GM21423 (cell line): ENCODE results near the gene MUC5AC.
"Not testable (repeated sequence)": the region's sequence is repeated elsewhere in the genome, so short reads cannot be mapped to it uniquely, and the experiment has no call there.

Experiments used
- ATAC-seq: cut with Tn5 transposase; IDR thresholded peaks from one replicate; pipeline ENCODE4 v1.9.1; 2021; ENCODE audit warnings: mild to moderate bottlenecking, moderate library complexity; ENCODE audit not compliant: unreplicated experiment

The MUC5AC gene

GRCh38 chr11:1232883-1233321 is 75.1 kb downstream of the MUC5AC start:
- no peak for ATAC-seq

DNA sequence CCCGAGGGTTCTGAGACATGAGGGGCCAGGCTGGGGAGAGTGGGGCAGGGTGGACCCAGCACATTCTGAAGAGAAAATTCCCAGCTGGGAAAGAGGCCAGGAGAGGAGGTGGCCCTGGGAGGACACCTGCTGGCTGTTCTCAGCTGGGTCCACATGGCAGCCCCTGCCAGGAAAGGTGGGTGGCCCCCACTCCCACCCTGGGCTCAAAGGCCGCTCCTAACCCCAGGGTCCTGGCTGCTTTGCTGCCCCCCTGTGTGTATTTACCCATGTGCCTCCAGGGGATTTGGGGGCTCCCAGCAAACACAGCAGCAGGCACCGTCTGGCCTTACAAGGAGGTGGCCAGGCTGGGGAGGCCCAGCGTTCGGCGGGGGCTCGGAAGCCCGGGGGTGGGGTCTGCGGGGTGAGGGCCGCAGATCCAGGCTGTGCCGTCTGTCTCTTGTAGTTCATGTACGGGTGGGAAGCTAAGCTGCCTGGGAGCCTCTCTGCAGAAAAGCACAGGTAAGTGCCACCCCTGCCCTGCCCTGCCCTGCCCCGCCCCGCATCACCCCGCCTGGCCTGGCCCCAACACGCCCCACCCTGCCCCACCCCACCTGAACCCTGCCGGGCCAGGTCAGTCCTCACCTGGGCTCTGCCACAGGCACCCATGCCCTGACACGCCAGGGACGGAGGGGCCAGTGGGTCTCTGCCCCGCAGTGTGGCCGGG is 75.7 kb downstream of the MUC5AC start:
- no peak for ATAC-seq

DNA sequence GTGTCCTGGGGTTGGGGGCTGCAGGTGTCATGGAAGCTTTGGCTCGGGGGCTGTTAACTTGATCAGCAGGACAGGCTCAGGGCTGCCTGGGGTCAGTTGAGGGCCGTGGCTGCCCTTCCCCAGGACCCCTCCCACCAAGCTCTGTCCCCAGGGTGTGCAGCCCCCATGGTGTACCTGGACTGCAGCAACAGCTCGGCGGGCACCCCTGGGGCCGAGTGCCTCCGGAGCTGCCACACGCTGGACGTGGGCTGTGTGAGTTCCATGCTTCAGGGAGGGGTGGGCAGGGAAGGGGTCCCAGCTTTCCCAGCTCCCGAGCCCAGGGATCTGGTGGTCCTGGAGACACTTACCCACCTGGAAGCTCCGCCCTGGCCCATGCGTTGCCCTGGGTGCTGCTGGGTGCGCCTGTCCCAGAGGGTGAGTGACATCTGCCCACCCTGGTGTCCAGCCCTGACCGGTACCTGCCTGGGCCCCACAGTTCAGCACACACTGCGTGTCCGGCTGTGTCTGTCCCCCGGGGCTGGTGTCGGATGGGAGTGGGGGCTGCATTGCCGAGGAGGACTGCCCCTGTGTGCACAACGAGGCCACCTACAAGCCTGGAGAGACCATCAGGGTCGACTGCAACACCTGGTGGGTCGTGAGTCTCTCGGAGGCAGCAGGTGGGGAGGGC is 76.4 kb downstream of the MUC5AC start:
- ATAC-seq: no peak

GRCh38 chr11:1234771-1235305 is 77.1 kb downstream of the MUC5AC start:
- ATAC-seq: no peak

DNA sequence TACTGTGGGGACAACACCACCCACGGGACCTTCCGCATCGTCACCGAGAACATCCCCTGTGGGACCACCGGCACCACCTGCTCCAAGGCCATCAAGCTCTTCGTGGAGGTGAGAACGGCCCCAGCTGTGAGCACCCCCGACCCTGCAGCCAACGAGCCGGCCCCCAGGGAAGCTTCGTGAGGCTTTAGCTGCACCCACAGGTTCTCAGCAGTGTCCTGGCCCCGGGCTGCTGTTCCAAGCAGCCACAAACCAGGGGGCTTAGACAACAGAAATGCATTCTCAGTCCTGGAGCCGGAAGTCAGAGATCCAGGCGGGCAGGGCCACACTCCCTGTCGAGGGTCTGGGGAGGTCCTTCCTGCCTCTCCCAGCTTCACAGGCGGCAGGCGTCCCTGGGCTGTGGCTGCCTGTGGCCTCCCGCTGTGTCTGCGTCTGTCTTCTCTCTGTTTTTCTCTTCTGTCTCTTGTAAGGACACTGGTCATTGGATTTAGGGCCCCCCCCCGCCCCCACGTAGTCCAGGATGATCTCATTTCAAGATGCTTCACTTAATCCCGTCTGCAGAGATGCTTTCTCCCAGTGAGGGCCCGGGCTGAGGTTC is 77.7 kb downstream of the MUC5AC start:
- ATAC-seq: no peak

GRCh38 chr11:1235901-1236315 is 78.2 kb downstream of the MUC5AC start:
- ATAC-seq: no peak

DNA sequence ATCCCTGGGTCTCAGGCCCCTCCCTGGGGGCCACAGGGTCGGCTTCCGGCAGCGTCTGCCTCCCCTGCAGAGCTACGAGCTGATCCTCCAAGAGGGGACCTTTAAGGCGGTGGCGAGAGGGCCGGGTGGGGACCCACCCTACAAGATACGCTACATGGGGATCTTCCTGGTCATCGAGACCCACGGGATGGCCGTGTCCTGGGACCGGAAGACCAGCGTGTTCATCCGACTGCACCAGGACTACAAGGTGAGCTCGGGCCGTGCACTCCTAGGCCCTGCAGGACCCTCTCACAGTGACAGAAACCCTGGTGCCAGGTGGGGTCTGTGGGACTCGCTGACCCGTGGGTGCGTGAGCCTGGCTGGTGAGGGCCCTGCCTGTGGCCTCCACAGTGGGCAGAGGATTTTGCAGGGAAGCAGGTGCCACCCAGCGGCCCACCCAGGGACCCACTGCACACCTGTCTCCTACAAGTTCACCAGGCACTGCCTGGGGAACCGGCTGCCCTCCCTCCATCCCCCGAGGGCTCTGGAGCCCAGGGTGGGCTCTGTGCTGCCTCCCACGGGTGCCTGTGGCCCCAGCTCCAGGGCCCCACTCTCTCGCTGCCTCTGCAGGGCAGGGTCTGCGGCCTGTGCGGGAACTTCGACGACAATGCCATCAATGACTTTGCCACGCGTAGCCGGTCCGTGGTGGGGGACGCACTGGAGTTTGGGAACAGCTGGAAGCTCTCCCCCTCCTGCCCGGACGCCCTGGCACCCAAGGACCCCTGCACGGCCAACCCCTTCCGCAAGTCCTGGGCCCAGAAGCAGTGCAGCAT is 78.8 kb downstream of the MUC5AC start:
- ATAC-seq: no peak

GRCh38 chr11:1237128-1237580 is 79.4 kb downstream of the MUC5AC start:
- ATAC-seq: no peak

DNA sequence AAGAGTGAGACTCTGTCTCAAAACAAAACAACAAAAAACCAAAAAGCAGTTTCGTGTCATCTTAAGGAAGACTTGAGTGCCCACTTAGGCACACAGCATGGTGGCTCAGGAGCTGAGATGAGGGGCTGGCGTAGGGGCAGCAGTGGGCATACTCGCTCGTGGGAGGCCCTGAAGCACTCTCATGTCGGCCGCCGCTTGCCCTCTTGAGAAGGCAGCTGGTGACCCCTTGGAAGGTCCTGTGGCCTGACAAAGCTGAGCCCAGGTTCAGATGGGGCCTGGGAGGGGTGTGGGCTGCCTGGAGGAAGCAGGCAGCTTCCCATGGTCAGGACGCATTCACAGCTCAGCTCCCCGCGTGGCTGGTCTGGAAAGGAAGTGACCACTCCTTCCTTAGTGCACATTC is 80.1 kb downstream of the MUC5AC start:
- no peak for ATAC-seq

DNA sequence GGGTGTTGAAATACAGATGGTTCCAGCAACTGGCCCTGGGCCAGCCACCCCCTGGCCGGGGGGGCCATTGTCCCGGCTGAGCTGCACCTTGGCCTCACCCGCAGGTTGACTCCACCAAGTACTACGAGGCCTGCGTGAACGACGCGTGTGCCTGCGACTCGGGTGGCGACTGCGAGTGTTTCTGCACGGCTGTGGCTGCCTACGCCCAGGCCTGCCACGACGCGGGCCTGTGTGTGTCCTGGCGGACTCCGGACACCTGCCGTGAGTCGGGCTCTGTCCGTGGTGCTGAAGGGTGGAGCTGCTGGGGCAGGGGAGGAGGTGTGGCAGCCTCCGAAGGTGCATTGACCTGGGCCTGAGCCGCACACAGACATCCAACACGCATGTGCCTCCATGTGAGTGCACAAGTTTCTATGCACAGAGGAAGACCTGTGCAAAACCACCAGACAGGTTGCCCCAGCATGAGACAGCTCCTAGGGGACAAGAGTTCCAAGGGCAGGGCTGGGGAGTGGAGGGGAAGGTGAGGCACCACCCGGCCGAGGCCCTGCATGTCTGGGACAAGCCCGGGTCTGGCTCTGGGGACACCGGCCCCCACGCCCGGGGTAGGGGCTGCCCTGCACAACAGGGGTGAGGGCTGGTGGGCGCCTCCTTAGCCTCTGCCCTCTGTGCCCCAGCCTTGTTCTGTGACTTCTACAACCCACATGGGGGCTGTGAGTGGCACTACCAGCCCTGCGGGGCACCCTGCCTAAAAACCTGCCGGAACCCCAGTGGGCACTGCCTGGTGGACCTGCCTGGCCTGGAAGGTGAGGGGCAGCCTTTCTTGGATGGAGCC is 81.2 kb downstream of the MUC5AC start:
- no peak for ATAC-seq

DNA sequence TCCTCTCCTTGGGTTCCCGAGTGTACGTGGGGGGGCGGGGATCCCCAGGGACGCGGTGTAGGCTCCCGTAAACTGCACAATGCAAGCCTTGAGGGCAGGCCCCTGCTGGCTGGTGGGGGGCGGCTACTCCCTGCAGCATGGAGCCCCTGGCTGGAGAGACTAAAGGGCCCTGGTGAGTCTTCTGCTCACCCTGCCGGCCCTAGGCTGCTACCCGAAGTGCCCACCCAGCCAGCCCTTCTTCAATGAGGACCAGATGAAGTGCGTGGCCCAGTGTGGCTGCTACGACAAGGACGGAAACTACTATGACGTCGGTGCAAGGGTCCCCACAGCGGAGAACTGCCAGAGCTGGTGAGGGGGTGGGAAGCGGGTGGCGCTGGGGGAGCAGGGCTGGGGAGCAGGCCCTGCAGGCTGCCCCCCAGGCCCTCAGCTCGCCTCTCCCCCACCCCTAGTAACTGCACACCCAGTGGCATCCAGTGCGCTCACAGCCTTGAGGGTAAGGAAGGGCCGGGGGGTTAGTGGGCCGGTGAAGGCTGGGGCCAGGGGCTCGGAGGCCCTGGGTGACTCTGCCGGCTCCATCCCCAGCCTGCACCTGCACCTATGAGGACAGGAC is 81.9 kb downstream of the MUC5AC start:
- ATAC-seq: no peak

GRCh38 chr11:1240771-1241170 is 83.0 kb downstream of the MUC5AC start:
- ATAC-seq: no peak

DNA sequence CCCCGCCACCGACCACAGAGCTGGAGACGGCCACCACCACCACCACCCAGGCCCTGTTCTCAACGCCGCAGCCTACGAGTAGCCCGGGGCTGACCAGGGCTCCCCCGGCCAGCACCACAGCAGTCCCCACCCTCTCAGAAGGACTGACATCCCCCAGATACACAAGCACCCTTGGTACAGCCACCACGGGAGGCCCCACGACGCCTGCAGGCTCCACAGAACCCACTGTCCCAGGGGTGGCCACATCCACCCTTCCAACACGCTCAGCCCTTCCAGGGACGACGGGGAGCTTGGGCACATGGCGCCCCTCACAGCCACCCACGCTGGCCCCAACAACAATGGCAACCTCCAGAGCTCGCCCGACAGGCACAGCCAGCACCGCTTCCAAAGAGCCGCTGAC is 84.0 kb downstream of the MUC5AC start:
- ATAC-seq: no peak

DNA sequence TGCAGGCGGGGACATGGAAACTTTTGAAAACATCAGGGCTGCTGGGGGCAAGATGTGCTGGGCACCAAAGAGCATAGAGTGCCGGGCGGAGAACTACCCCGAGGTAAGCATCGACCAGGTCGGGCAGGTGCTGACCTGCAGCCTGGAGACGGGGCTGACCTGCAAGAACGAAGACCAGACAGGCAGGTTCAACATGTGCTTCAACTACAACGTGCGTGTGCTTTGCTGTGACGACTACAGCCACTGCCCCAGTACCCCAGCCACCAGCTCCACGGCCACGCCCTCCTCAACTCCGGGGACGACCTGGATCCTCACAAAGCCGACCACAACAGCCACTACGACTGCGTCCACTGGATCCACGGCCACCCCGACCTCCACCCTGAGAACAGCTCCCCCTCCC is 84.5 kb downstream of the MUC5AC start:
- no peak for ATAC-seq

GRCh38 chr11:1242751-1243150 is 85.0 kb downstream of the MUC5AC start:
- not testable (repeated sequence) for ATAC-seq

GRCh38 chr11:1243521-1243920 is 85.8 kb downstream of the MUC5AC start:
- ATAC-seq: not testable (repeated sequence)

- ATAC-seq: not testable (repeated sequence)
Observed at GRCh38 chr11:1244557-1244956, 86.8 kb downstream of the MUC5AC start.

GRCh38 chr11:1245717-1246116 is 88.0 kb downstream of the MUC5AC start:
- ATAC-seq: not testable (repeated sequence)

- not testable (repeated sequence) for ATAC-seq
Observed at GRCh38 chr11:1246301-1246700, 88.5 kb downstream of the MUC5AC start.

DNA sequence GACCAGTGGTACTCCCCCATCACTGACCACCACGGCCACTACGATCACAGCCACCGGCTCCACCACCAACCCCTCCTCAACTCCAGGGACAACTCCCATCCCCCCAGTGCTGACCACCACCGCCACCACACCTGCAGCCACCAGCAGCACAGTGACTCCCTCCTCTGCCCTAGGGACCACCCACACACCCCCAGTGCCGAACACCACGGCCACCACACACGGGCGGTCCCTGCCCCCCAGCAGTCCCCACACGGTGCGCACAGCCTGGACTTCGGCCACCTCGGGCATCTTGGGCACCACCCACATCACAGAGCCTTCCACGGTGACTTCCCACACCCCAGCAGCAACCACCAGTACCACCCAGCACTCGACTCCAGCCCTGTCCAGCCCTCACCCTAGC is 89.3 kb downstream of the MUC5AC start:
- not testable (repeated sequence) for ATAC-seq
